ES-I3 (cell line): Measurements from ENCODE around the gene NELFCD.

ENCODE experiments used
- H3K36me3 ChIP-seq: 2 replicates; pipeline ENCODE4 v1.6.1; 2013; ENCODE audit warnings: mild to moderate bottlenecking, low read length, control low read depth, moderate library complexity; ENCODE audit not compliant: insufficient read depth
- H3K4me1 ChIP-seq: 2 replicates; pipeline ENCODE4 v1.6.1; 2013; ENCODE audit warnings: mild to moderate bottlenecking, control low read depth, low read length; ENCODE audit not compliant: insufficient read depth
- H3K9ac ChIP-seq: 2 replicates; pipeline ENCODE4 v1.6.1; 2013; ENCODE audit warnings: low read depth, mild to moderate bottlenecking, low read length, moderate library complexity
- H3K9me3 ChIP-seq: 2 replicates; pipeline ENCODE4 v1.6.1; 2013; ENCODE audit warnings: mild to moderate bottlenecking, low read length, moderate library complexity; ENCODE audit not compliant: control insufficient read depth, insufficient read depth

Gene NELFCD

GRCh38 chr20:59015411-59015810, 34.4 kb downstream of the NELFCD start:
- Histone ChIP-seq H3K9me3 (no peaks in the 10 kb centered on the region), H3K9ac (no peak overlapping the region), H3K36me3 (no peaks in the 10 kb centered on the region), H3K4me1 (peaks cover 11% of the 10 kb centered on the region; the same call in 1 of the 2 replicates)

GRCh38 chr20:59015812-59016711, 35.0 kb downstream of the NELFCD start:
- Histone ChIP-seq H3K9ac (no peak overlapping the region), H3K36me3 (no peaks in the 10 kb centered on the region), H3K9me3 (no peaks in the 10 kb centered on the region), H3K4me1 (peaks cover 8% of the 10 kb centered on the region)

- H3K9ac ChIP-seq = no peak overlapping the region
- no peaks in the 10 kb centered on the region for H3K36me3 ChIP-seq
- no peaks in the 10 kb centered on the region for H3K9me3 ChIP-seq
- peaks cover 8% of the 10 kb centered on the region for H3K4me1 ChIP-seq
Measured at GRCh38 chr20:59016795-59017492, 35.9 kb downstream of the NELFCD start.

- Histone ChIP-seq H3K9ac (no peak overlapping the region), H3K36me3 (no peaks in the 10 kb centered on the region), H3K9me3 (no peaks in the 10 kb centered on the region), H3K4me1 (peaks cover 8% of the 10 kb centered on the region)
Measured at GRCh38 chr20:59017493-59018231, 36.6 kb downstream of the NELFCD start.

GRCh38 chr20:59018817-59019216, 37.8 kb downstream of the NELFCD start:
- Histone ChIP-seq H3K36me3 (no peaks in the 10 kb centered on the region), H3K4me1 (peaks cover 8% of the 10 kb centered on the region), H3K9ac (no peak overlapping the region), H3K9me3 (no peaks in the 10 kb centered on the region)

- H3K9ac ChIP-seq = no peak within 1 kb of the TSS
- no peaks in the 10 kb centered on the region for H3K36me3 ChIP-seq
- peaks cover 8% of the 10 kb centered on the region for H3K4me1 ChIP-seq
- H3K9me3 ChIP-seq = no peaks in the 10 kb centered on the region
Measured at GRCh38 chr20:59019217-59019616, 38.2 kb downstream of the NELFCD start, which contains the start of gene TUBB1. TSS of gene TUBB1 (plus strand) at chr20:59019429. CDS start at chr20:59019523, 94 bp downstream.

- H3K4me1 ChIP-seq = peaks cover 8% of the 10 kb centered on the region
- no peak overlapping the region for H3K9ac ChIP-seq
- H3K36me3 ChIP-seq = no peaks in the 10 kb centered on the region
- H3K9me3 ChIP-seq = no peaks in the 10 kb centered on the region
Measured at GRCh38 chr20:59020938-59021551, 40.0 kb downstream of the NELFCD start.

GRCh38 chr20:59022754-59023153, 41.7 kb downstream of the NELFCD start:
- Histone ChIP-seq H3K9ac (no peak overlapping the region), H3K4me1 (peaks cover 5% of the 10 kb centered on the region), H3K9me3 (no peaks in the 10 kb centered on the region), H3K36me3 (no peaks in the 10 kb centered on the region)

- Histone ChIP-seq H3K4me1 (peaks cover 5% of the 10 kb centered on the region), H3K9me3 (no peaks in the 10 kb centered on the region), H3K36me3 (peaks cover under 1% of the 10 kb centered on the region), H3K9ac (no peak overlapping the region)
Measured at GRCh38 chr20:59023616-59024015, 42.6 kb downstream of the NELFCD start.

- no peaks in the 10 kb centered on the region for H3K9me3 ChIP-seq
- H3K9ac ChIP-seq = no peak overlapping the region
- H3K36me3 ChIP-seq = peaks cover 2% of the 10 kb centered on the region
- peaks cover 5% of the 10 kb centered on the region for H3K4me1 ChIP-seq
Measured at GRCh38 chr20:59024111-59024530, 43.1 kb downstream of the NELFCD start.

GRCh38 chr20:59025086-59025485, 44.0 kb downstream of the NELFCD start:
- H3K9me3 ChIP-seq = no peaks in the 10 kb centered on the region
- no peak overlapping the region for H3K9ac ChIP-seq
- peaks cover 7% of the 10 kb centered on the region for H3K36me3 ChIP-seq
- peaks cover 5% of the 10 kb centered on the region for H3K4me1 ChIP-seq

GRCh38 chr20:59025511-59025910, 44.5 kb downstream of the NELFCD start:
- Histone ChIP-seq H3K9me3 (no peaks in the 10 kb centered on the region), H3K9ac (no peak overlapping the region), H3K36me3 (peaks cover 7% of the 10 kb centered on the region), H3K4me1 (peaks cover 5% of the 10 kb centered on the region)

GRCh38 chr20:59026904-59027740, 46.1 kb downstream of the NELFCD start:
- Histone ChIP-seq H3K4me1 (no peaks in the 10 kb centered on the region; the same call in 1 of the 2 replicates), H3K9me3 (no peaks in the 10 kb centered on the region), H3K36me3 (peaks cover 7% of the 10 kb centered on the region), H3K9ac (no peak overlapping the region)
